Measurements from ENCODE around the gene STK10. TPM values are rescaled to one million over a fixed set of nuclear protein-coding genes. Genes with fewer than 3 reads are reported as not detected.

STK10 gene
- total RNA-seq, 1 experiment from 2014 or later, result 22.9 TPM

DNA sequence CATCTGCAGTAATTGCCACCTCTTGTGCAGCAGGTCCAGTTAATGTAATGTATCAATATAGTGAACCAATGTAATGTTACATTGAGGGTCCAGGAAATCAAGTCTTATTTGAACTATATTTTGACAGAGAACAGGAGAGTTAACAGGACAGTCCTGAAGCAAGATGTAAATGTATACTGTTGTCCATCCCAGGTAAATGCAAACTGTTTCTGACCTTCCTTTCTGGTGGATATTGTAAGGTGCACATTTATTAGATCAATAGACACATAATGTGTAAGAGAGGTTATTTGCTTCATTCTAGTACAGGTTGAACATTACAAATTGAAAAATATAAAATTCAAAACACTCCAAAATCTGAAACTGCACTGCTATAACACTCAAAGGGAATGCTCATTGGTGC, 158.1 kb downstream of the STK10 start:
- TF ChIP-seq ZNF274 (IDR thresholded peaks at IDR 0.05; ENCODE audit: low read depth, low read length) (no peak), POLR2A (IDR thresholded peaks at IDR 0.05; ENCODE audit: borderline replicate concordance, extremely low read depth, insufficient read depth, insufficient read length) (no peak), ZFX (IDR thresholded peaks at IDR 0.05) (no peak), YY1 (IDR thresholded peaks at IDR 0.05; ENCODE audit: extremely low read depth, insufficient replicate concordance, low read depth, low read length) (no peak), SIN3A (IDR thresholded peaks at IDR 0.05; ENCODE audit: low read depth) (no peak), EZH2phosphoT487 (IDR thresholded peaks at IDR 0.05; ENCODE audit: borderline replicate concordance) (no peak), ELF1 (IDR thresholded peaks at IDR 0.05; ENCODE audit: borderline replicate concordance, low read depth) (no peak), SP1 (IDR thresholded peaks at IDR 0.05; ENCODE audit: low read depth) (no peak), FOSL1 (IDR thresholded peaks at IDR 0.05; ENCODE audit: low read depth) (no peak)
- TF ChIP-seq, protein P1, sequence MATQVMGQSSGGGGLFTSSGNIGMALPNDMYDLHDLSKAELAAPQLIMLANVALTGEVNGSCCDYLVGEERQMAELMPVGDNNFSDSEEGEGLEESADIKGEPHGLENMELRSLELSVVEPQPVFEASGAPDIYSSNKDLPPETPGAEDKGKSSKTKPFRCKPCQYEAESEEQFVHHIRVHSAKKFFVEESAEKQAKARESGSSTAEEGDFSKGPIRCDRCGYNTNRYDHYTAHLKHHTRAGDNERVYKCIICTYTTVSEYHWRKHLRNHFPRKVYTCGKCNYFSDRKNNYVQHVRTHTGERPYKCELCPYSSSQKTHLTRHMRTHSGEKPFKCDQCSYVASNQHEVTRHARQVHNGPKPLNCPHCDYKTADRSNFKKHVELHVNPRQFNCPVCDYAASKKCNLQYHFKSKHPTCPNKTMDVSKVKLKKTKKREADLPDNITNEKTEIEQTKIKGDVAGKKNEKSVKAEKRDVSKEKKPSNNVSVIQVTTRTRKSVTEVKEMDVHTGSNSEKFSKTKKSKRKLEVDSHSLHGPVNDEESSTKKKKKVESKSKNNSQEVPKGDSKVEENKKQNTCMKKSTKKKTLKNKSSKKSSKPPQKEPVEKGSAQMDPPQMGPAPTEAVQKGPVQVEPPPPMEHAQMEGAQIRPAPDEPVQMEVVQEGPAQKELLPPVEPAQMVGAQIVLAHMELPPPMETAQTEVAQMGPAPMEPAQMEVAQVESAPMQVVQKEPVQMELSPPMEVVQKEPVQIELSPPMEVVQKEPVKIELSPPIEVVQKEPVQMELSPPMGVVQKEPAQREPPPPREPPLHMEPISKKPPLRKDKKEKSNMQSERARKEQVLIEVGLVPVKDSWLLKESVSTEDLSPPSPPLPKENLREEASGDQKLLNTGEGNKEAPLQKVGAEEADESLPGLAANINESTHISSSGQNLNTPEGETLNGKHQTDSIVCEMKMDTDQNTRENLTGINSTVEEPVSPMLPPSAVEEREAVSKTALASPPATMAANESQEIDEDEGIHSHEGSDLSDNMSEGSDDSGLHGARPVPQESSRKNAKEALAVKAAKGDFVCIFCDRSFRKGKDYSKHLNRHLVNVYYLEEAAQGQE (IDR thresholded peaks at IDR 0.05; ENCODE audit: low read depth), result no peak
- CTCF ChIA-PET, result no interaction called here
- BruUV-seq (replicated peaks), result no TSS peak
- Histone ChIP-seq H2AFZ (ENCODE audit: low read depth, low read length, poor library complexity, severe bottlenecking) (no peak overlapping the region), H3K4me2 (ENCODE audit: low read length) (no peak overlapping the region), H3K4me3 (replicated peaks in 1 of 2; ENCODE audit: low read depth in 1 of 2, low read length in 2 of 2) (no peak overlapping the region), H4K20me1 (ENCODE audit: insufficient read depth) (no peaks in the 10 kb centered on the region), H3K27ac (ENCODE audit: low read depth, low read length) (no peak overlapping the region), H3K79me2 (ENCODE audit: insufficient read depth, low read length) (no peaks in the 10 kb centered on the region), H3K9me3 (ENCODE audit: control insufficient read depth in 1 of 2, insufficient read depth in 1 of 2, low read depth in 1 of 2, low read length in 2 of 2) (no peaks in the 10 kb centered on the region), H3K9me2 (ENCODE audit: insufficient read depth) (no peaks in the 10 kb centered on the region), H3K27me3 (ENCODE audit: insufficient read depth, low read length) (no peaks in the 10 kb centered on the region), H3K36me3 (ENCODE audit: control insufficient read depth in 1 of 2, insufficient read depth in 2 of 2, low read length in 2 of 2) (no peaks in the 10 kb centered on the region), H3K9ac (ENCODE audit: low read length) (no peak overlapping the region), H3K4me1 (ENCODE audit: control insufficient read depth in 1 of 2, insufficient read depth in 2 of 2, low read length in 2 of 2) (no peaks in the 10 kb centered on the region)
- no peak for DNase-seq (ENCODE audit: low read depth, low spot score)
- ATAC-seq, result no peak
- intact Hi-C loops (cut with micrococcal nuclease), result no loop called here
- RAD21 ChIA-PET (ENCODE audit: low non-redundant PET in 1 of 2, low total read pairs in 2 of 2, uncharacterized antibody in 2 of 2, unreplicated experiment in 2 of 2), result no interaction called here
- POLR2A ChIA-PET, result no interaction called here
